OCI-LY3 (cell line): ENCODE results near the gene PHF3.

Source experiments
- CTCF ChIP-seq: fragments of 200-600, 300-600 bp; sonication (generic); IDR thresholded peaks from 2 replicates; pipeline ENCODE4 v1.5.1; 2014; ENCODE audit warnings: antibody characterized with exemption, low read length, low read depth
- EZH2phosphoT487 ChIP-seq: fragments of 200-600 bp; shearing (Covaris generic); IDR thresholded peaks from 2 replicates; pipeline ENCODE4 v1.6.1; 2018; ENCODE audit warnings: antibody characterized with exemption, mixed run types, low read depth

GRCh38 chr6:63690221-63690620 is 54.6 kb downstream of the PHF3 start:
- TF ChIP-seq CTCF: no peak
- no peak for TF ChIP-seq EZH2phosphoT487
